Uterus (tissue), 2 donors: Measurements from ENCODE around the gene MAP4K5.

ENCODE experiments used
- POLR2A ChIP-seq, 2 donors: fragments of 450-650 bp; IDR thresholded peaks; one replicate each; pipeline ENCODE4 v1.6.1; 2016; ENCODE audit warnings: antibody characterized with exemption in 2 of 2, mild to moderate bottlenecking in 1 of 2, moderate library complexity in 1 of 2
- TF ChIP-seq, protein P1 (sequence below), 4 experiments: fragments of 200-600 bp in 2 of 4; fragments of 450-650 bp in 2 of 4; sonication (generic) in 2 of 4; IDR thresholded peaks; one replicate each; pipeline ENCODE4 v1.5.1; 2016 to 2019; ENCODE audit warnings: antibody characterized with exemption in 4 of 4, mild to moderate bottlenecking in 2 of 4, moderate library complexity in 1 of 4

DNA sequence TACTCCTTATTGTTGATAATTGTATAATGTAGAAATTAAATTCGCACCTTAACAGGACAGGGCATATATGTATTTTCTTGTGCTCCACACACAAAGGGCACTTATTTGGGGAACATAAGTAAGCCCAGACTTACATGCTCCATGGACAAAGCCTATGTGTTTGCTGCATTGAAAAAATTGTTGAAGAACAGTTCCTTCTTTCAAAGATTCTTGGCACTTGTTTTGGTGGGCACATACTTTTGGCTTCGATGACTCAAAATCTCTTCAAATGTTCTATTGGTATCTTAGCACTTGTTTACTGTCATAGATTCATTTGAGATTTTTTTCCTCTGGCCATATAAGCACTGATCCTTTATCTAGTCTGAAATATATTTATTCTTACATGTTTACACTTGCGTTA is 1.4 kb upstream of the MAP4K5 start:
- TF ChIP-seq POLR2A (IDR thresholded peaks at IDR 0.05) = no peak
- TF ChIP-seq, protein P1, sequence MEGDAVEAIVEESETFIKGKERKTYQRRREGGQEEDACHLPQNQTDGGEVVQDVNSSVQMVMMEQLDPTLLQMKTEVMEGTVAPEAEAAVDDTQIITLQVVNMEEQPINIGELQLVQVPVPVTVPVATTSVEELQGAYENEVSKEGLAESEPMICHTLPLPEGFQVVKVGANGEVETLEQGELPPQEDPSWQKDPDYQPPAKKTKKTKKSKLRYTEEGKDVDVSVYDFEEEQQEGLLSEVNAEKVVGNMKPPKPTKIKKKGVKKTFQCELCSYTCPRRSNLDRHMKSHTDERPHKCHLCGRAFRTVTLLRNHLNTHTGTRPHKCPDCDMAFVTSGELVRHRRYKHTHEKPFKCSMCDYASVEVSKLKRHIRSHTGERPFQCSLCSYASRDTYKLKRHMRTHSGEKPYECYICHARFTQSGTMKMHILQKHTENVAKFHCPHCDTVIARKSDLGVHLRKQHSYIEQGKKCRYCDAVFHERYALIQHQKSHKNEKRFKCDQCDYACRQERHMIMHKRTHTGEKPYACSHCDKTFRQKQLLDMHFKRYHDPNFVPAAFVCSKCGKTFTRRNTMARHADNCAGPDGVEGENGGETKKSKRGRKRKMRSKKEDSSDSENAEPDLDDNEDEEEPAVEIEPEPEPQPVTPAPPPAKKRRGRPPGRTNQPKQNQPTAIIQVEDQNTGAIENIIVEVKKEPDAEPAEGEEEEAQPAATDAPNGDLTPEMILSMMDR (IDR thresholded peaks at IDR 0.05) = no peak
